Measurements from ENCODE around the gene SAMD13.

Gene SAMD13

GRCh38 chr1:84398175-84399155, 97.0 kb downstream of the SAMD13 start, which contains the start of gene DNASE2B:
Gene DNASE2B, plus strand, starts transcription at chr1:84398484. Its CDS starts 81 bp downstream, at chr1:84398565.
- no peak within 1 kb of the TSS for H3K9ac ChIP-seq (ENCODE audit: low read length)
- no peaks in the 10 kb centered on the region for H3K27me3 ChIP-seq (ENCODE audit: low read length)
- no peaks in the 10 kb centered on the region for H3K36me3 ChIP-seq (ENCODE audit: low read length)
- H4K20me1 ChIP-seq (ENCODE audit: low read depth, low read length) = no peaks in the 10 kb centered on the region
- no peaks in the 10 kb centered on the region for H3K79me2 ChIP-seq (ENCODE audit: insufficient read depth, low read length)
- H3K4me3 ChIP-seq (ENCODE audit: insufficient read depth, low read length, poor library complexity, severe bottlenecking) = no peak within 1 kb of the TSS
- H3K27ac ChIP-seq (ENCODE audit: low read depth, low read length) = no peak within 1 kb of the TSS
- TF ChIP-seq, protein P1, sequence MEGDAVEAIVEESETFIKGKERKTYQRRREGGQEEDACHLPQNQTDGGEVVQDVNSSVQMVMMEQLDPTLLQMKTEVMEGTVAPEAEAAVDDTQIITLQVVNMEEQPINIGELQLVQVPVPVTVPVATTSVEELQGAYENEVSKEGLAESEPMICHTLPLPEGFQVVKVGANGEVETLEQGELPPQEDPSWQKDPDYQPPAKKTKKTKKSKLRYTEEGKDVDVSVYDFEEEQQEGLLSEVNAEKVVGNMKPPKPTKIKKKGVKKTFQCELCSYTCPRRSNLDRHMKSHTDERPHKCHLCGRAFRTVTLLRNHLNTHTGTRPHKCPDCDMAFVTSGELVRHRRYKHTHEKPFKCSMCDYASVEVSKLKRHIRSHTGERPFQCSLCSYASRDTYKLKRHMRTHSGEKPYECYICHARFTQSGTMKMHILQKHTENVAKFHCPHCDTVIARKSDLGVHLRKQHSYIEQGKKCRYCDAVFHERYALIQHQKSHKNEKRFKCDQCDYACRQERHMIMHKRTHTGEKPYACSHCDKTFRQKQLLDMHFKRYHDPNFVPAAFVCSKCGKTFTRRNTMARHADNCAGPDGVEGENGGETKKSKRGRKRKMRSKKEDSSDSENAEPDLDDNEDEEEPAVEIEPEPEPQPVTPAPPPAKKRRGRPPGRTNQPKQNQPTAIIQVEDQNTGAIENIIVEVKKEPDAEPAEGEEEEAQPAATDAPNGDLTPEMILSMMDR (IDR thresholded peaks at IDR 0.05; ENCODE audit: insufficient read depth, low read length, poor library complexity, severe bottlenecking) = no peak
- no peak for TF ChIP-seq EZH2phosphoT487 (conservative IDR thresholded peaks at IDR 0.05; ENCODE audit: low read length)
- H3F3A ChIP-seq (ENCODE audit: insufficient read depth) = no peaks in the 10 kb centered on the region
- H3K9me2 ChIP-seq (replicated peaks; ENCODE audit: insufficient read depth, low read length) = no peaks in the 10 kb centered on the region
- no peak within 1 kb of the TSS for H2AFZ ChIP-seq (ENCODE audit: low read depth, low read length, severe bottlenecking)
- H3K4me2 ChIP-seq (ENCODE audit: low read depth, low read length, poor library complexity, severe bottlenecking) = no peak within 1 kb of the TSS
- H3K9me3 ChIP-seq (ENCODE audit: insufficient read depth, low read length) = no peaks in the 10 kb centered on the region

All from SU-DHL-6 (cell line).